Activated naive CD4-positive, alpha-beta T cell treated with anti-CD3 and anti-CD28 coated beads for 36 hours (primary cell): ENCODE measurements around the gene SMCO2. TPM values are rescaled to one million over a fixed set of nuclear protein-coding genes. Genes with fewer than 3 reads are reported as not detected.

Source experiments
- CTCF ChIA-PET: fragments of 350-600 bp; sonication (Branson Sonifier 250); formaldehyde crosslinking; loops from one replicate; lab custom pipeline; 2021; ENCODE audit warnings: antibody characterized with exemption; lab: Charles Lee
- DNase-seq: peaks from one replicate; pipeline ENCODE4 v3.0.0-alpha.2; 2020
- H3K27ac Mint-ChIP-seq: one replicate; pipeline ENCODE4 v1.8.0; 2021; ENCODE audit warnings: mild to moderate bottlenecking, mixed read lengths
- H3K27me3 Mint-ChIP-seq: one replicate; pipeline ENCODE4 v1.8.0; 2021; ENCODE audit warnings: low read depth, mixed read lengths
- H3K36me3 Mint-ChIP-seq: one replicate; pipeline ENCODE4 v1.8.0; 2021; ENCODE audit warnings: low read depth, mixed read lengths
- H3K4me1 Mint-ChIP-seq: one replicate; pipeline ENCODE4 v1.8.0; 2021; ENCODE audit warnings: low read depth, mixed read lengths
- H3K4me3 Mint-ChIP-seq: one replicate; pipeline ENCODE4 v1.8.0; 2021; ENCODE audit warnings: mild to moderate bottlenecking, moderate library complexity, mixed read lengths
- H3K9me3 Mint-ChIP-seq: one replicate; pipeline ENCODE4 v1.8.0; 2021; ENCODE audit warnings: mixed read lengths
- intact Hi-C: fragments of 100-400 bp; cut with micrococcal nuclease; formaldehyde crosslinking; loops from one replicate; pipeline ENCODE4 v1.15.1; 2023
- total RNA-seq, 2 experiments: library from RNA; stranded (reverse); gene quantifications; one replicate each; pipeline ENCODE4 v1.2.3, GENCODE V29; 2021

SMCO2 gene
- total RNA-seq, 2 experiments from 2014 or later, result 0.19 to 0.22 TPM

DNA sequence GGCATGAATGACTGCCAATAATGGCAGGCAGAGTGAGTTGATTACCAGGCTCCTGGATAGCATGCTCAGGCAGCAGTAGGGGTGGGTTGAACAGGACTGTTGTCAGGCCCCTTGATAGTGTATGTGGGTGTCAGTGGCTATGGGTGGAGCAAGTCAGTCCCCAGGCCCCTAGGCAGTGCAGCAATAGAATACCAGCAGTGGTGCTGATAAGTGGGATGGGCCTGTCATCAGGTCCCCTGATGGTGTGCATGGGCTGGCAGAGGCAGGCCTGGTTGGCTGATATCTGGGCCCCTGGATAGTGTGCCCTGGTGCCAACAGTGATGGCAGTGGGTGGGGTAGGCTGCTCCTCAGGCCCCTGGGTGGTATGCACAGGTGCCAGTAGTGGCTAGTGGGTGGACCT lies 32.4 kb downstream of the SMCO2 start:
- H3K9me3 Mint-ChIP-seq, result peaks cover 28% of the 10 kb centered on the region
- intact Hi-C loops, result no loop called here
- no peaks in the 10 kb centered on the region for H3K27me3 Mint-ChIP-seq
- H3K27ac Mint-ChIP-seq, result no peak overlapping the region
- DNase-seq, result no peak
- no peak overlapping the region for H3K4me3 Mint-ChIP-seq
- no peaks in the 10 kb centered on the region for H3K4me1 Mint-ChIP-seq
- CTCF ChIA-PET, result no interaction called here
- peaks cover 7% of the 10 kb centered on the region for H3K36me3 Mint-ChIP-seq

DNA sequence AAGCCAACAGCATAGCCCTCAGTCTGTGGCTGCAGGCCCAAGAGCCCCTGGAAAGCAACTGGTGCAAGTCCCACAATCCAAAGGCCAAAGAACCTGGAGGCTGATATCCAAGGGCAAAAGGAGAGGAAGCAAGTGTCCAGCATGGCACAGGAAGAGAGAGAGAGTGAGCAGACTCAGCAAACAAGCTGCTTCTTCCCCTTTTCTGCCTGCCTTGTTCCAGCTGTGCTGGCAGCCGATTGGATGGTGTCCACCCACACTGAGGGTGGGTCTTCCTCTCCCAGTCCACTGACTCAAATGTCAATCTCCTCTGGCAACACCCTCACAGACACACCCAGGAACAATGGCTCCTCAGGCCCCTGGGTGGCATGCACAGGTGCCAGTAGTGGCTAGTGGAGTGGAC lies 33.5 kb downstream of the SMCO2 start:
- CTCF ChIA-PET, result no interaction called here
- Mint-ChIP-seq H3K27me3 (no peaks in the 10 kb centered on the region), H3K27ac (no peak overlapping the region), H3K4me3 (no peak overlapping the region), H3K4me1 (no peaks in the 10 kb centered on the region), H3K36me3 (peaks cover 7% of the 10 kb centered on the region), H3K9me3 (peaks cover 28% of the 10 kb centered on the region)
- DNase-seq, result no peak
- intact Hi-C loops, result no loop called here

DNA sequence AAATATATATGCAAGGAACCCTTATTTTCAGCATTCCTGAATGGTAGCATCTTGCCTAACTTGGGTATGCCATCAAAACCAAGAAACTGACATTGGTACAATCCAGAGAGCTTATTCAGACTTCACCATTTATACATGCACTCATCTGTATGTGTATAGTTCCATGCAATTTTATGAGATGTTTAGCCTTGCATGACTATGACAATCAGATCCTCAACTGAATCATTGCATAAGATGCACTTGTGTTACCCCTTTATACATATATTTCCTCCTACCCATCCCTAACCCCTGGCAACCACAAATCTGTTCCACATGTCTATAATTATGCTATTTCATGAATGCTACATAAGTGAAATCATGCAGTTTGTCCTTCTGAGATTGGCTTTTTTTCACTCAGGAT lies 40.4 kb downstream of the SMCO2 start:
- no peaks in the 10 kb centered on the region for H3K36me3 Mint-ChIP-seq
- CTCF ChIA-PET, result no interaction called here
- H3K27ac Mint-ChIP-seq, result no peak overlapping the region
- no peak overlapping the region for H3K4me3 Mint-ChIP-seq
- no peak for DNase-seq
- intact Hi-C loops, result no loop called here
- no peaks in the 10 kb centered on the region for H3K4me1 Mint-ChIP-seq
- H3K27me3 Mint-ChIP-seq, result peaks cover 9% of the 10 kb centered on the region
- no peaks in the 10 kb centered on the region for H3K9me3 Mint-ChIP-seq

DNA sequence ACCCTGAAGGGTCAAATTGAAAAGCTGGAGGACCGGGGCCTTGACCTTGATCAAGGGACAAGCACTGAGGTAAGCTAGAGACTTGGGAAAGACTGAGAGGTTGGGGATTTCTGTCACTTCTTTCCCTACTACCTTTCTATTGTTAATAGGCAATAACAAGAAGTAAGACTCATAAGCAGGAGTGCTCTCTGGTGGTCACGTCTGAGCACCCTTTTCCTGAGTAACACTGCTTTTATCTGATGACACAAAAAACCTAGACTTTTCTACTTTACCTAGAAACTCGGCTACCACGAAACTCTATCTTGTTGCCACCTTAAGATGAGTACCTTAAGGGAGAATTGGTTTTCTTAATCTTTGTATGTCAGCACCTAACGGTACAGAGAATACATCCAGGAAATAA lies 41.9 kb downstream of the SMCO2 start:
- intact Hi-C loops, result loop anchor here (1.0 kb wide), 1 partner anchor 53 kb away; no protein-coding TSS in a partner anchor
- H3K27me3 Mint-ChIP-seq, result peaks cover 9% of the 10 kb centered on the region
- CTCF ChIA-PET, result interaction anchor here (1.0 kb wide), 1 partner anchor 54 kb away, joined by 3 read pairs; no protein-coding TSS in a partner anchor
- no peaks in the 10 kb centered on the region for H3K9me3 Mint-ChIP-seq
- DNase-seq, result no peak
- H3K27ac Mint-ChIP-seq, result no peak overlapping the region
- no peaks in the 10 kb centered on the region for H3K4me1 Mint-ChIP-seq
- no peak overlapping the region for H3K4me3 Mint-ChIP-seq
- H3K36me3 Mint-ChIP-seq, result no peaks in the 10 kb centered on the region

DNA sequence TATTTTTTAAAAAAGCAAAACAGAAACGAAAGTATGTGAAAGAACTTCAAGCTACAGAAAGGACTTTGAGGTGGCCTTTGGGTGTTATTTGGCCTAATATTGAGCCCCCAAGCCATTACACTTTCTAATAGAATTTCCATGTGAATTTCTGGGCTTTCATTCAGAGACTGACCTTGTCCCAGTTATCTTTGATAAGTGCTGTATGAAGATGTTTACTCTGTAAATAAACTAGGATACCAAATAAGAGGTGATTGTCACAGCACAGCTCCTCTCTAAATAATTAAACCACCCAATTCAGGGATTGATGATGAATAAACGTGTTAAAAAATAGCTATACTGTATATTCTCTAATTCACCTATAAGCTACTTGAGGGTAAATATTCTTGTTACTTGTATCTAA lies 44.7 kb downstream of the SMCO2 start:
- CTCF ChIA-PET, result interaction anchor here (0.8 kb wide), 1 partner anchor 52 kb away, joined by 3 read pairs; no protein-coding TSS in a partner anchor
- Mint-ChIP-seq H3K27me3 (peaks cover 9% of the 10 kb centered on the region), H3K36me3 (no peaks in the 10 kb centered on the region), H3K27ac (no peak overlapping the region), H3K4me3 (no peak overlapping the region), H3K9me3 (no peaks in the 10 kb centered on the region), H3K4me1 (no peaks in the 10 kb centered on the region)
- intact Hi-C loops, result no loop called here
- DNase-seq, result no peak

DNA sequence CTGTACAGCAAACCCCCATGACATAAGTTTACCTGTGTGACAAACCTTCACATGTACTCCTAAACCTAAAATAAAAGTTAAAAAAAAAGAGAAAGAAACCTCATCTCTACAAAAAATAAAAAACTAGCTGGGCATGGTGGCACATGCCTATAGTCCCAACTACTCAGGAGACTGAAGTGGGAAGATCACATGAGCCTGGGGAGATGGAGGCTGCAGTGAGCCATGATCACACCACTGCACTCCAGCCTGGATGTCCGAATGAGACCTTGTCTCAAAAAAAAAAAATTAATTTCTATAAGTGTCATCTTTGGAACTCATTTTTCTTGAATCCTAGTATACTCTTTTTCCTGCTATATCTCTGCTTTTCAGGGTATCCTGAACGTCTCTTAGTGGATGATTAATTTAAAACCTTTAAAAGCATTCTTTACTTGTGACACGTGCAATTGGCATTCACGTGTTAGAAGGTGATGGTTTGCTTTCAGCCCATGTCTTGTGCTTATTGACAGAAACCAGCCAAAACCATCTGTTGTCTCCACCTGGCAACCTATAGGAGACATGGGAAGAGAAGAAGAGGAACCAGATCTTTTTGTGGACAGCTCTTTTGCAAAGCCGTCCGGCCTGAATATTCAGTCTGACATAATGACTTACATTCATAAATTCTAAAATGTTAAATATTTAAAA lies 46.9 kb downstream of the SMCO2 start:
- Mint-ChIP-seq H3K27me3 (peaks cover 20% of the 10 kb centered on the region), H3K4me1 (peaks cover 9% of the 10 kb centered on the region), H3K36me3 (no peaks in the 10 kb centered on the region), H3K27ac (no peak overlapping the region), H3K9me3 (no peaks in the 10 kb centered on the region), H3K4me3 (no peak overlapping the region)
- CTCF ChIA-PET, result no interaction called here
- no peak for DNase-seq
- intact Hi-C loops, result no loop called here

DNA sequence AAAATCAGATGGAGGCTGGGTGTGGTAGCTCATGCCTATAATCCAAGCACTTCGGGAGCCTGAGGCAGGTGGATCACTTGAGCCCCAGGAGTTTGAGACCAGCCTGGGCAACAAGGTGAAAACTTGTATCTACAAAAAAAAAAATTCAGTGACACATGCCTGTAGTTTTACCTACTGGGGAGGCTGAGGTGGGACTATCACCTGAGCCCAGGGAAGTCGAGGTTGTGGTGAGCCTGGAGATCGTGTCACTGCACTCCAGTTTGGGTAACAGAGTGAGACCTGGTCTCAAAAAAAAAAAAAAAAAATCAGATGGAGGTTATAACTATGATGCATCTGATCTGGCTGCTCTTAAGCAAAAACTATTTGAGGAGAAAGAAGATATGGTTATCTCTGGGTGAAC lies 50.9 kb downstream of the SMCO2 start:
- DNase-seq, result no peak
- intact Hi-C loops, result no loop called here
- Mint-ChIP-seq H3K4me3 (no peak overlapping the region), H3K27me3 (peaks cover 15% of the 10 kb centered on the region), H3K4me1 (peaks cover 24% of the 10 kb centered on the region), H3K36me3 (no peaks in the 10 kb centered on the region), H3K27ac (no peak overlapping the region), H3K9me3 (no peaks in the 10 kb centered on the region)
- CTCF ChIA-PET, result interaction anchor here (1.0 kb wide), 1 partner anchor 10 kb away, joined by 3 read pairs; no protein-coding TSS in a partner anchor

DNA sequence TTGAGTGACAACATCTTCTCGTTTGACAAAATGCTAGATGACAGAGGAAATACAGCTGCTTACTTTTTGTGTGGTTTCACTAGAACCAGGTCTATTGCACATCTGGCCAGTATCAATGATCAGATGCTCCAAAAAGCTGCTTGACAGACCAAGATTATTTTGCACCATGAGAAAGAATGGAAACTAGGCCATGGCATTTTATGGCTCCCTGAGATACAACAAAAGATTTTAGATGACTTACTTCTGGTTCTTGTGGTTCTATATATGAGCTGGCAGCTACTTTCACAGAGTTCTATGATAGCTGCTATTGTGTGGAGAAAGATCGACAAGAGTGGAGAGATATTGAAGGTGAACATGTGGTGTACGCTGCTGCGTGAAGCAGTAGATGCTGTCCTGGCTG lies 51.6 kb downstream of the SMCO2 start:
- DNase-seq, result no peak
- CTCF ChIA-PET, result no interaction called here
- intact Hi-C loops, result loop anchor here (1.0 to 2.0 kb wide), 4 partner anchors 25 to 129 kb away; no protein-coding TSS in a partner anchor
- H3K4me3 Mint-ChIP-seq, result no peak overlapping the region
- no peaks in the 10 kb centered on the region for H3K9me3 Mint-ChIP-seq
- H3K27ac Mint-ChIP-seq, result peak overlapping the region; percentile 11
- H3K4me1 Mint-ChIP-seq, result peaks cover 27% of the 10 kb centered on the region
- no peaks in the 10 kb centered on the region for H3K36me3 Mint-ChIP-seq
- peaks cover 18% of the 10 kb centered on the region for H3K27me3 Mint-ChIP-seq

DNA sequence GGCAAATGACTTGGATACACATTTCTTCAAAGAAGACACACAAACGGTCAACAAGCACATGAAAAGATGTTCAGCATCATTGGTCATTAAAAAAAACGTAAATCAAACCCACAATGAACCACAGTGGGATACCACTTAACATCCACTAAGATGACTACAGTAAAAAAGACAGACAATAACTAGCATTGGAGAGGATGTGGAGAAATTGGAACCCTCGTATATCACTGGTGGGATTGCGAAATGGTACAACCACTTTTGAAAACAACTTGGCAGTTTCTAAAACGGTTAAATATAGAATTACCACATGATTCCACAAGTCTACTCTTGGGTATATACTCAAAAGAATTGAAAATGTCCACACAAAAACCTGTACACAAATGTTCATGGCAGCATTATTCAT lies 52.2 kb downstream of the SMCO2 start:
- H3K36me3 Mint-ChIP-seq, result no peaks in the 10 kb centered on the region
- CTCF ChIA-PET, result no interaction called here
- no peak overlapping the region for H3K4me3 Mint-ChIP-seq
- no peaks in the 10 kb centered on the region for H3K9me3 Mint-ChIP-seq
- no peak for DNase-seq
- peaks cover 18% of the 10 kb centered on the region for H3K27me3 Mint-ChIP-seq
- peaks cover 27% of the 10 kb centered on the region for H3K4me1 Mint-ChIP-seq
- H3K27ac Mint-ChIP-seq, result no peak overlapping the region
- intact Hi-C loops, result loop anchor here (1.0 to 2.0 kb wide), 4 partner anchors 25 to 128 kb away; no protein-coding TSS in a partner anchor

DNA sequence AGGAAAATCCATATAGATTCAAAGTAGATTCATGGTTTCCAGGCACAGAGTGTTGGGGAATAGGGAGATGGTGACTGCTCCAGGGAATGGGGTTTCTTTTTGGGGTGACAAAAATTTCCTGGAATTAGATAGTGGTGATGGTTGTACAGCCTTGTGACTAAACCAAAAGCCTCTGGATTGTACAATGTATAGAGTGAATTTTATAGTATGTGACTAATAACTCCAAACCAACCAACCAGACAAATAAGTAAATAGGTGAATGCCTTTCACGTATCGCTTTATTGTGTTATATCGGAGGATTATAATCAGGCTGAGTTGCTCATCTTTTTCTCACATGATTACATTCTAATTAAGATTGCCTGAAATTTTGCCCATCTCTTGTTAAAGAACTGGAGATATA lies 52.8 kb downstream of the SMCO2 start:
- CTCF ChIA-PET, result no interaction called here
- Mint-ChIP-seq H3K4me1 (peaks cover 27% of the 10 kb centered on the region), H3K4me3 (no peak overlapping the region), H3K36me3 (no peaks in the 10 kb centered on the region), H3K27me3 (peaks cover 18% of the 10 kb centered on the region), H3K27ac (no peak overlapping the region), H3K9me3 (no peaks in the 10 kb centered on the region)
- DNase-seq, result no peak
- intact Hi-C loops, result loop anchor here (2.0 kb wide), 1 partner anchor 127 kb away; no protein-coding TSS in a partner anchor

DNA sequence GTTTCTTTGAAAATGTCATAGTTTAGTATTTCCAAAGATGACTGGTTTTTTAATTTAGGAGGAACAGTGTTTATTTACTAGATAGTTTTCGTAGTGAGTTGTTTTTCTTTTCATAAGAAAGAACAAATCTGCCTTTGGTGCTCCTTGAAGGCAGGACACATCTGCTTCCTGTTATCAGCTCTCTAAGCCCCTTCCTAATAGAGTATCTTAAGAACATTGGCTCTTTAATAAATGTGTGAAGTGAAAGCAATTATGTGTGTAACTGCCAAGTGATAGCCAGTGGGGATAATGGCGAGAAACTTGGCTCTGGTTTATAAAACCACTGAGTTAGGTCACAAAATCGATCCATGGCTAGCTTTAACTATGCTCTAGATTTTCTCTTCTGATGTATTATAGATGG lies 54.0 kb downstream of the SMCO2 start:
- Mint-ChIP-seq H3K27ac (no peak overlapping the region), H3K36me3 (no peaks in the 10 kb centered on the region), H3K4me1 (peaks cover 27% of the 10 kb centered on the region), H3K27me3 (peaks cover 18% of the 10 kb centered on the region), H3K4me3 (no peak overlapping the region), H3K9me3 (no peaks in the 10 kb centered on the region)
- CTCF ChIA-PET, result no interaction called here
- DNase-seq, result no peak
- intact Hi-C loops, result no loop called here

DNA sequence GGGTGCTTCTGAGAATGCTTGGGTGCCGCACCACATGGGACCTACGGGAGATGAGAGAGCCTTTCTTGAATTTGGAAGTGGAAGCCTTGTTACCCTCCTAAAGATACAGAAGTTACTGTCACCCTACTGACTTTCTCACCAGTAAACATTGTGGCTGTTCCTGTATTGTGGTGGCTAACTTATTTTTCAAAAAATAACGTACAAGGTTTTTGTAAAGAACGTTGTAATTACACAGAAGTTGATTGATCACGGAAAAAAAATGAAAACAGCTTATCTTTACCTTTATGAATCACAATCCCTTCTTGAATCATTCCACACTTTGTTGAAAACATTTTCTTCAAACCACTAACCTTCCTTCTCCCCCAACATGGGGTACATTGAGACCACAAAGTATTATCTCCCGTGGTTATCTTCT lies 55.5 kb downstream of the SMCO2 start:
- H3K27ac Mint-ChIP-seq, result no peak overlapping the region
- H3K27me3 Mint-ChIP-seq, result peaks cover 13% of the 10 kb centered on the region
- DNase-seq, result peak; percentile 12
- H3K9me3 Mint-ChIP-seq, result no peaks in the 10 kb centered on the region
- CTCF ChIA-PET, result interaction anchor here (1.4 to 2.0 kb wide), 2 partner anchors 21 to 68 kb away, joined by 3 to 6 read pairs; partner anchors contain the start of gene PPFIBP1
- no peaks in the 10 kb centered on the region for H3K36me3 Mint-ChIP-seq
- H3K4me3 Mint-ChIP-seq, result no peak overlapping the region
- H3K4me1 Mint-ChIP-seq, result peaks cover 27% of the 10 kb centered on the region
- intact Hi-C loops, result no loop called here

DNA sequence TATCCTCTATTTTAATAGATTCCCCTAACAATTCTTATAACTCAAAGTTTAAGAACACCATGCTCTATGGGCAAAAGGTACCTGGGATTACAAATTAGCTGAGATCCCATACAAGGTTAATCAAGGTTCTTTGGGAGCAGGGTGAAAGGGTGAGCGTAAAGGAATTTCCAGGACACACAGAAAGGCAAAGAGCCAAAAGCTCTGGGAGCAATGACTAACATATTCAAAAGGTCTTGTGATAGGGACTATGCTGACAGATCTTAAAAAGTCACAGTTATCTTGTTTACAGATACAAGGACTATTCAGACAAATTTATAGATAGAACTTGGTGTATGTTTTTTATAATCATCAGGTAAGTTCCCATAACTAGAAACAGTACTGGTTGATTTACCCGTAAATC lies 58.0 kb downstream of the SMCO2 start:
- Mint-ChIP-seq H3K9me3 (no peaks in the 10 kb centered on the region), H3K4me3 (no peak overlapping the region), H3K4me1 (peaks cover 14% of the 10 kb centered on the region), H3K36me3 (no peaks in the 10 kb centered on the region), H3K27me3 (peaks cover 7% of the 10 kb centered on the region), H3K27ac (no peak overlapping the region)
- intact Hi-C loops, result no loop called here
- CTCF ChIA-PET, result interaction anchor here (1.1 kb wide), 1 partner anchor 148 kb away, joined by 4 read pairs; no protein-coding TSS in a partner anchor
- DNase-seq, result no peak
